ENCODE results near the gene TXNRD1.

GRCh38 chr12:104171785-104172569 lies 43.6 kb upstream of the TXNRD1 start:
- no peak for TF ChIP-seq CTCF (IDR thresholded peaks at IDR 0.05)
- no peak for TF ChIP-seq POLR2A (IDR thresholded peaks at IDR 0.05)
- TF ChIP-seq EP300 (IDR thresholded peaks at IDR 0.05), result no peak

Data from ovary (tissue), 3 donors.